ENCODE measurements around the gene SELENOO. TPM values are rescaled to one million over a fixed set of nuclear protein-coding genes. Genes with fewer than 3 reads are reported as not detected.

Gene SELENOO
- total RNA-seq, 1 donor from 2014 or later: 24.7 TPM

DNA sequence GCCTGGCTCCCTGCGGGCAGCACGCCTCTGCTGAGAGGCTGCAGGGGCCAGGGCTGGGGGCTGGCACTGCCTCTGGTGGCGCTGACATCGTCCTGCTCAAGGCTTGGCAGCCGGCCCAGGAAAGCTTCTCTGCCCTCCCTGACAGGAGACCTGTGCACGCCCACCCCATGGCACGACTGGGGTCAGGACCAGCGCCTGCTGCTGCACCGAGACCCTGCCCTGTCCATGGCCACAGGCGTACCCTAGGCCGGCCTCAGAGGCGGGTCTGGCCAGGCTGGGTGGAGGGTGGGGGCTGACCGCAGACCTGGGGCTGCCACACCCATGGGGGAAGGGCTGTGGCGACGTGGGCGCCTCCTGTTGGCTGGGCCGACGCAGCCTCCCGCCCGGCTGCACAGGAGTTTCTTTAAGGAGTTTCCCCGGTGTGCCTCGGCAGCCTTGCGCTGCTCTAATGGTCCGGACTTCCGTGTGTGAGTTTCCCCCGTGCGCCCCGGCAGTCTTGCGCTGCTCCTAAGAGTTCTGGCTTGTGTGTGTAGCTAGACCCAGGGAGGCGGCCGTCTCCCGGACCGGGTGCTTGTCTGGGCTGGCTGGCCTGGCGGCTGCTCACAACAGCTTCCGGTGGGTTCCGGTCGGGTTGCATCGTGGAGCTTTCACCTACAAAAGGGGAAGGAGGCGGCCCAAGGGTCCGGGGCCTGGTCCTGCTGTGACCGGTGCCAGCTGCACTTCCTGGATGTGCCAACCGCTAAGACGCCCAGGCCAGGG lies 10.4 kb upstream of the SELENOO start:
- Mint-ChIP-seq H3K4me3 (ENCODE audit: low read depth) (peak overlapping the region; percentile 54), H3K27ac (no peak overlapping the region)

DNA sequence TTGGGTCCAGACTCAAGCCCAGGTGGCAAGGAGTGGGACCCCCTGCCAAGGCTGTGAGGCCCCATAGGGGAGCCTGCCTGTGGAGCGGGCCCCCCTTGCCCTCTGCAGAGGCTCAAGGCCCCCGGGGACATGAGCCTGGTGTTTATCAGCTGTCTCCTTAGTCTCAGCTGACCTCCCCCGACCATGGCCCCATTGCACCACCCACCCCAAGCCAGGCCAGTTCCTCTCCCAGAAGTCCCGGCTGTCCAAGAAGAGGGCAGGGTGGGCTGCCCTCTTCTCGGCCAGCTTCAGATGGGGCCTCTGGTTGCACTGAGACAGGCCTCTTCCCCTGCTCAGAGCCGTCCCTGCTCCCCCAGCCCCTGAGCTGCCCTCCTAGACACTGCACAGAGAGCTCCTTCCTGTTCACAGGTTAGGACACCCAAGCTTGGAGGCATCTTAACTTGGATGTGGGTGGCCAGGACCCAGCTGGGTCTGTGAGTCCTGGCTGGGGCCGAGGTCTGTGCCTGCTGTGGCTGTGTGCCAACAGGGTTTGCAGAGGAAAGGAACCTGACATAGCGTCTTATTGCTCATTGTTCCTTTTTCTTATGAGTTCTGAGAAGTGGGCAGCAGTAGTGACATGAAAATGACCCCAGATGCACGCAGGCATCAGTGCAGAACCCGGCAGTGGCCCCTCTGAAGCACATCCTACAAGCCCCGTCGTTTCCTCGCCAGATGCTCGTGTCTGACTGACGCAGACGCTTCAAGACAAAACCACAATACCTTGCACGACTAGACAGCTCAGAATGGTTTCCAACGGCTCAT lies 9.7 kb upstream of the SELENOO start:
- Mint-ChIP-seq H3K27me3 (no peaks in the 10 kb centered on the region), H3K4me3 (ENCODE audit: low read depth) (no peak overlapping the region), H3K9me3 (ENCODE audit: low read depth) (no peaks in the 10 kb centered on the region), H3K4me1 (ENCODE audit: low read depth) (peaks cover 3% of the 10 kb centered on the region), H3K36me3 (ENCODE audit: insufficient read depth) (no peaks in the 10 kb centered on the region), H3K27ac (no peak overlapping the region)
- TF ChIP-seq, protein P1, sequence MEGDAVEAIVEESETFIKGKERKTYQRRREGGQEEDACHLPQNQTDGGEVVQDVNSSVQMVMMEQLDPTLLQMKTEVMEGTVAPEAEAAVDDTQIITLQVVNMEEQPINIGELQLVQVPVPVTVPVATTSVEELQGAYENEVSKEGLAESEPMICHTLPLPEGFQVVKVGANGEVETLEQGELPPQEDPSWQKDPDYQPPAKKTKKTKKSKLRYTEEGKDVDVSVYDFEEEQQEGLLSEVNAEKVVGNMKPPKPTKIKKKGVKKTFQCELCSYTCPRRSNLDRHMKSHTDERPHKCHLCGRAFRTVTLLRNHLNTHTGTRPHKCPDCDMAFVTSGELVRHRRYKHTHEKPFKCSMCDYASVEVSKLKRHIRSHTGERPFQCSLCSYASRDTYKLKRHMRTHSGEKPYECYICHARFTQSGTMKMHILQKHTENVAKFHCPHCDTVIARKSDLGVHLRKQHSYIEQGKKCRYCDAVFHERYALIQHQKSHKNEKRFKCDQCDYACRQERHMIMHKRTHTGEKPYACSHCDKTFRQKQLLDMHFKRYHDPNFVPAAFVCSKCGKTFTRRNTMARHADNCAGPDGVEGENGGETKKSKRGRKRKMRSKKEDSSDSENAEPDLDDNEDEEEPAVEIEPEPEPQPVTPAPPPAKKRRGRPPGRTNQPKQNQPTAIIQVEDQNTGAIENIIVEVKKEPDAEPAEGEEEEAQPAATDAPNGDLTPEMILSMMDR (IDR thresholded peaks at IDR 0.05; ENCODE audit: unreplicated experiment): no peak
- no peak for DNase-seq (ENCODE audit: low spot score, unreplicated experiment)

More for the DNA sequence above, 10.4 kb upstream of the SELENOO start:
- no peak for DNase-seq (ENCODE audit: low spot score, unreplicated experiment)
- peaks cover 2% of the 10 kb centered on the region for H3K27me3 Mint-ChIP-seq
- no peaks in the 10 kb centered on the region for H3K36me3 Mint-ChIP-seq (ENCODE audit: insufficient read depth)
- TF ChIP-seq, protein P1 (IDR thresholded peaks at IDR 0.05; ENCODE audit: unreplicated experiment): peak; percentile 30
- H3K4me1 Mint-ChIP-seq (ENCODE audit: low read depth): peaks cover 3% of the 10 kb centered on the region
- H3K9me3 Mint-ChIP-seq (ENCODE audit: low read depth): no peaks in the 10 kb centered on the region

DNA sequence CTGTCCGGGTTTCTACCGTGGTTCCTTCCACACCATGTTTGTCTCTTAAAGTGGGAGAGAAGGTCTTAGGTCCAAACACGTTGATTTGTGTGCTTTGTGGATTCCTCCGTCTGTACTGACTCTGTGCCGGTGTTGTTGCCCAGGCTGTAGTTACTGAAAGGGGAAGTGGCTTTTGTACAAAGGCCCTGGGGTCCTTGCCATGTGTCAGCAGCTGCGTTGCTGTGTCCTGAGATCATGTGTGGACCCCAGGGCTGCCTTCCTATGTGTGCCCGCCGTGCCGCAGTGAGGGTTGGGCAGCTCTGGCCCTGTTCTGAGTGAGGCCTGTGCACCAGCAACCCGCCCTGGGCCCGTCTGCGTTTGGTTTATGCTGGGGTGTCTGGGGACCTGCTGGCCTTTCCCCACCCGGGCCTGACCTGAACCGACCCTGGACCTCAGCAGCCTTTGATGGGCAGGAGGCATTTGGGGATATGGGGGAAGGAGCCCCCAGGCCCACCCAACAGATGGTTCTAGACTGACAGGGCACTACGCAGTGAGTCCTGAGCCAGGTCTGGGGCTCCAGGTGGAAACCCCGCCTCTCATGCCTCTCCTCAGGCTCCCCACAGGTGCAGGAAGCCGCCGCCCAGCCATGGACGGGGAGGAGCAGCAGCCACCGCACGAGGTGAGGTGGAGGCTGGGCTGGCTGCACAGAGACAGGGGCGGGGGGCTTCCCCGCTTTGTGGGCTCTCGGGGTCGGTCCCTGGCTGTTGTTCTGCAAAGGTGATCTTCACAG lies 8.2 kb upstream of the SELENOO start:
- TF ChIP-seq, protein P1 (IDR thresholded peaks at IDR 0.05; ENCODE audit: unreplicated experiment): no peak
- Mint-ChIP-seq H3K9me3 (ENCODE audit: low read depth) (no peaks in the 10 kb centered on the region), H3K4me3 (ENCODE audit: low read depth) (no peak overlapping the region), H3K36me3 (ENCODE audit: insufficient read depth) (no peaks in the 10 kb centered on the region), H3K27me3 (no peaks in the 10 kb centered on the region), H3K27ac (no peak overlapping the region), H3K4me1 (ENCODE audit: low read depth) (no peaks in the 10 kb centered on the region)
- DNase-seq (ENCODE audit: low spot score, unreplicated experiment): no peak

DNA sequence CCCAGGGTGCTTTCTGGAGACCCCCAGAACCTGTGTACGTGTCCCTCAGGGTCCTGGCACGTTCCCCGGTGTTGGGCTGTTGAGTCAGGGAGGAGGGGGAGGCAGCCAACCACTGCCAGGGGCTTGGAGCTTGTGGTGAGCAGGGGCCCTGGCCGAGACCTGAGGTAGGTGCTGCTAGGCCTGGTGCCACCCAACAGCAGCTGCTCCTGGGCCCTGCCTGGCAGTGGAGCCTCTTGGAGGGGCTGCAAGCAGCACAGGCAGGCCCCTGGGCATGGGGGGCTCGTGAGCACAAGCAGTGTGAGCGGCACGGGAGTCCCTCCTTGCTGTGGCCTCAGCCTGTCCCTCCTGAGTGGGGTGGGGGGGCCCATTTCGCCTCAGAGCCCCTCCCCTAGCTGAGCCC lies 7.2 kb upstream of the SELENOO start:
- Mint-ChIP-seq H3K27ac (no peak overlapping the region), H3K4me3 (ENCODE audit: low read depth) (no peak overlapping the region), H3K9me3 (ENCODE audit: low read depth) (no peaks in the 10 kb centered on the region), H3K36me3 (ENCODE audit: insufficient read depth) (no peaks in the 10 kb centered on the region), H3K27me3 (no peaks in the 10 kb centered on the region), H3K4me1 (ENCODE audit: low read depth) (no peaks in the 10 kb centered on the region)
- TF ChIP-seq, protein P1 (IDR thresholded peaks at IDR 0.05; ENCODE audit: unreplicated experiment): no peak
- no peak for DNase-seq (ENCODE audit: low spot score, unreplicated experiment)

Data from progenitor cell of endocrine pancreas (in vitro differentiated cells).